HG03064 (cell line): ENCODE results near the gene ELL3.
"Not testable (repeated sequence)": the region's sequence is repeated elsewhere in the genome, so short reads cannot be mapped to it uniquely, and the experiment has no call there.

Experiments used
- ATAC-seq: cut with Tn5 transposase; IDR thresholded peaks from one replicate; pipeline ENCODE4 v1.9.1; 2021; ENCODE audit warnings: low read depth; ENCODE audit not compliant: unreplicated experiment

Gene ELL3

GRCh38 chr15:43728053-43728725, 48.6 kb downstream of the ELL3 start:
- ATAC-seq, result not testable (repeated sequence)

GRCh38 chr15:43726306-43726705, 50.5 kb downstream of the ELL3 start:
- not testable (repeated sequence) for ATAC-seq

- no peak for ATAC-seq
These were observed 53.6 kb downstream of the ELL3 start for GRCh38 chr15:43723151-43723550.
